ENCODE measurements around the gene LIPE. TPM values are rescaled to one million over a fixed set of nuclear protein-coding genes. Genes with fewer than 3 reads are reported as not detected.
"Not testable (repeated sequence)": the region's sequence is repeated elsewhere in the genome, so short reads cannot be mapped to it uniquely, and the experiment has no call there.

Gene LIPE
- total RNA-seq, 1 donor from 2014 or later = 35.0 TPM

- intact Hi-C loops (cut with micrococcal nuclease); H3K9me3 Mint-ChIP-seq; H3K4me1 Mint-ChIP-seq; H3K4me3 Mint-ChIP-seq; DNase-seq; H3K27ac Mint-ChIP-seq; H3K36me3 Mint-ChIP-seq (ENCODE audit: low read depth); H3K27me3 Mint-ChIP-seq: not testable (repeated sequence)
Measured at GRCh38 chr19:42461231-42461630, 34.0 kb upstream of the LIPE start.

GRCh38 chr19:42459926-42460325 lies 32.7 kb upstream of the LIPE start:
- intact Hi-C loops (cut with micrococcal nuclease) = no loop called here
- no peak for DNase-seq
- Mint-ChIP-seq H3K27me3 (peaks cover under 1% of the 10 kb centered on the region), H3K4me1 (peaks cover 11% of the 10 kb centered on the region), H3K4me3 (no peak overlapping the region), H3K36me3 (ENCODE audit: low read depth) (no peaks in the 10 kb centered on the region), H3K27ac (no peak overlapping the region), H3K9me3 (no peaks in the 10 kb centered on the region)

GRCh38 chr19:42455621-42456081 lies 28.5 kb upstream of the LIPE start:
- Mint-ChIP-seq H3K27ac (no peak overlapping the region), H3K4me1 (peaks cover 22% of the 10 kb centered on the region), H3K9me3 (no peaks in the 10 kb centered on the region), H3K4me3 (no peak overlapping the region), H3K36me3 (ENCODE audit: low read depth) (no peaks in the 10 kb centered on the region), H3K27me3 (peaks cover 2% of the 10 kb centered on the region)
- DNase-seq = no peak
- intact Hi-C loops (cut with micrococcal nuclease) = no loop called here

- intact Hi-C loops (cut with micrococcal nuclease) = no loop called here
- Mint-ChIP-seq H3K4me3 (no peak overlapping the region), H3K9me3 (no peaks in the 10 kb centered on the region), H3K36me3 (ENCODE audit: low read depth) (no peaks in the 10 kb centered on the region), H3K4me1 (peaks cover 22% of the 10 kb centered on the region), H3K27me3 (peaks cover 2% of the 10 kb centered on the region), H3K27ac (no peak overlapping the region)
- DNase-seq = no peak
Measured at GRCh38 chr19:42455086-42455485, 27.9 kb upstream of the LIPE start.

- Mint-ChIP-seq H3K4me1 (peaks cover 22% of the 10 kb centered on the region), H3K27me3 (peaks cover 2% of the 10 kb centered on the region), H3K27ac (no peak overlapping the region), H3K9me3 (no peaks in the 10 kb centered on the region), H3K4me3 (no peak overlapping the region), H3K36me3 (ENCODE audit: low read depth) (no peaks in the 10 kb centered on the region)
- DNase-seq = no peak
- intact Hi-C loops (cut with micrococcal nuclease) = no loop called here
Measured at GRCh38 chr19:42452590-42452989, 25.4 kb upstream of the LIPE start.

- Mint-ChIP-seq H3K36me3 (ENCODE audit: low read depth) (no peaks in the 10 kb centered on the region), H3K27ac (no peak overlapping the region), H3K4me3 (no peak overlapping the region), H3K27me3 (peaks cover 2% of the 10 kb centered on the region), H3K9me3 (no peaks in the 10 kb centered on the region), H3K4me1 (peaks cover 15% of the 10 kb centered on the region)
- DNase-seq = peak; percentile 93
- intact Hi-C loops (cut with micrococcal nuclease) = loop anchor here (1.0 kb wide), 4 partner anchors 12 to 79 kb away; no protein-coding TSS in a partner anchor
Measured at GRCh38 chr19:42450314-42450934, 23.2 kb upstream of the LIPE start.

- intact Hi-C loops (cut with micrococcal nuclease); H3K27me3 Mint-ChIP-seq: not testable (repeated sequence)
Measured at GRCh38 chr19:42448306-42448705, 21.1 kb upstream of the LIPE start.

GRCh38 chr19:42445948-42446347 lies 18.8 kb upstream of the LIPE start:
- H3K27me3 Mint-ChIP-seq = peaks cover 2% of the 10 kb centered on the region
- H3K9me3 Mint-ChIP-seq = no peaks in the 10 kb centered on the region

More at GRCh38 chr19:42448306-42448705, 21.1 kb upstream of the LIPE start:
- H3K4me3 Mint-ChIP-seq; H3K36me3 Mint-ChIP-seq (ENCODE audit: low read depth); DNase-seq; H3K4me1 Mint-ChIP-seq; H3K27ac Mint-ChIP-seq; H3K9me3 Mint-ChIP-seq: not testable (repeated sequence)

GRCh38 chr19:42443944-42444398 lies 16.8 kb upstream of the LIPE start:
- intact Hi-C loops (cut with micrococcal nuclease) = no loop called here
- Mint-ChIP-seq H3K27me3 (peaks cover 2% of the 10 kb centered on the region), H3K36me3 (ENCODE audit: low read depth) (no peaks in the 10 kb centered on the region), H3K4me3 (no peak overlapping the region), H3K4me1 (peaks cover 14% of the 10 kb centered on the region), H3K27ac (no peak overlapping the region), H3K9me3 (no peaks in the 10 kb centered on the region)
- no peak for DNase-seq

More at GRCh38 chr19:42445948-42446347, 18.8 kb upstream of the LIPE start:
- no peak overlapping the region for H3K4me3 Mint-ChIP-seq
- H3K27ac Mint-ChIP-seq = no peak overlapping the region
- H3K36me3 Mint-ChIP-seq (ENCODE audit: low read depth) = no peaks in the 10 kb centered on the region
- DNase-seq = no peak
- intact Hi-C loops (cut with micrococcal nuclease) = no loop called here
- peaks cover 5% of the 10 kb centered on the region for H3K4me1 Mint-ChIP-seq

GRCh38 chr19:42442833-42443232 lies 15.6 kb upstream of the LIPE start, which contains the start of gene CXCL17:
Gene CXCL17, minus strand, starts transcription at chr19:42442946. Its CDS starts 114 bp downstream, at chr19:42442832.
- Mint-ChIP-seq H3K9me3 (no peaks in the 10 kb centered on the region), H3K27me3 (peaks cover 2% of the 10 kb centered on the region), H3K4me1 (peaks cover 19% of the 10 kb centered on the region), H3K4me3 (no peak within 1 kb of the TSS), H3K27ac (no peak within 1 kb of the TSS), H3K36me3 (ENCODE audit: low read depth) (no peaks in the 10 kb centered on the region)
- DNase-seq = no peak
- intact Hi-C loops (cut with micrococcal nuclease) = no loop called here

GRCh38 chr19:42441049-42441445 lies 13.9 kb upstream of the LIPE start:
- intact Hi-C loops (cut with micrococcal nuclease) = no loop called here
- peak; percentile 65 for DNase-seq
- H3K4me1 Mint-ChIP-seq = peaks cover 19% of the 10 kb centered on the region
- no peaks in the 10 kb centered on the region for H3K9me3 Mint-ChIP-seq
- H3K36me3 Mint-ChIP-seq (ENCODE audit: low read depth) = no peaks in the 10 kb centered on the region
- peaks cover 4% of the 10 kb centered on the region for H3K27me3 Mint-ChIP-seq
- H3K27ac Mint-ChIP-seq = peak overlapping the region; percentile 0
- peak overlapping the region; percentile 47 for H3K4me3 Mint-ChIP-seq

- DNase-seq = peak; percentile 94
- peak overlapping the region; percentile 47 for H3K4me3 Mint-ChIP-seq
- peaks cover 19% of the 10 kb centered on the region for H3K4me1 Mint-ChIP-seq
- no peaks in the 10 kb centered on the region for H3K9me3 Mint-ChIP-seq
- H3K27ac Mint-ChIP-seq = no peak overlapping the region
- H3K27me3 Mint-ChIP-seq = peaks cover 5% of the 10 kb centered on the region
- no peaks in the 10 kb centered on the region for H3K36me3 Mint-ChIP-seq (ENCODE audit: low read depth)
- intact Hi-C loops (cut with micrococcal nuclease) = no loop called here
Measured at GRCh38 chr19:42440357-42441048, 13.3 kb upstream of the LIPE start.

- peaks cover 7% of the 10 kb centered on the region for H3K27me3 Mint-ChIP-seq
- peaks cover 14% of the 10 kb centered on the region for H3K4me1 Mint-ChIP-seq
- no peak for DNase-seq
- no peak overlapping the region for H3K27ac Mint-ChIP-seq
- intact Hi-C loops (cut with micrococcal nuclease) = no loop called here
- H3K4me3 Mint-ChIP-seq = no peak overlapping the region
- H3K36me3 Mint-ChIP-seq (ENCODE audit: low read depth) = no peaks in the 10 kb centered on the region
- no peaks in the 10 kb centered on the region for H3K9me3 Mint-ChIP-seq
Measured at GRCh38 chr19:42436006-42436405, 8.8 kb upstream of the LIPE start.

- DNase-seq = no peak
- peaks cover 7% of the 10 kb centered on the region for H3K4me1 Mint-ChIP-seq
- peaks cover 7% of the 10 kb centered on the region for H3K27me3 Mint-ChIP-seq
- no peak overlapping the region for H3K4me3 Mint-ChIP-seq
- no peaks in the 10 kb centered on the region for H3K9me3 Mint-ChIP-seq
- intact Hi-C loops (cut with micrococcal nuclease) = no loop called here
- no peak overlapping the region for H3K27ac Mint-ChIP-seq
- no peaks in the 10 kb centered on the region for H3K36me3 Mint-ChIP-seq (ENCODE audit: low read depth)
Measured at GRCh38 chr19:42435316-42435715, 8.1 kb upstream of the LIPE start.
